ENCODE measurements around the gene CBX3.
A peak's percentile ranks its signal among the peaks of the same experiment; 100 is the strongest.

CBX3 gene

DNA sequence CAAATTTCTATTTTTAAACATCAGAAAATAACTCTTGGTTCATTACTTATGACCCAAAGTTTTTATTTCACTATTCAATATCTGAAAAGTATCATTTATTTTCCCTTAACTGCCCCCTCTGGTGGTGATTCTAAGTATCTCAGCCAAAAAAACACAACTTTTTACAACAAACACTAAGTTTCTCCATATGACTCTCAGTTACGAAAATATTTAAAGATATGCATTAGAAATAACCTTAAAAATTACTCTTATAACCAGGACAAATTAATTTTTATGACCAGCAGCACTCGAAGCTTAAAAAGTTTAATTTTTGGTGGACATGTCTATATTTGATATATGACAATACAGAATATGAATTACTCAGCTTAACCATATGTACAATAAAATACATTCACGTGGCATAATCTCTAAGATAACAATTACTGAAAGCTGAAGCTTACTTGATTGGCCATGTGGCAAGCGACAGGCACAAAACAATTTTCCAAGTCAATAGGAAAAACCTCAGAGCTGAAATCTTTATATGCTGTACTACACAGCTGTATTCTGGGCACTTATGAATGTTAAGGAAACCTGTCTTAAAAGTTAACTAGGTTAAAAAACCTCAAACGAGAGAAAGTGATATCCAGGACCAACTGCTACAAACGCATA lies 3.3 kb upstream of the CBX3 start:
- H3K9ac ChIP-seq (ENCODE audit: insufficient read length, low read depth), result peak overlapping the region; percentile 100
- DNase-seq (ENCODE audit: low read depth, low spot score), result no peak
- H3K36me3 ChIP-seq (ENCODE audit: insufficient read depth, insufficient read length, low read length), result peaks cover 74% of the 10 kb centered on the region
- TF ChIP-seq ZNF274 (IDR thresholded peaks at IDR 0.05; ENCODE audit: low read depth, low read length), result no peak
- no peak for TF ChIP-seq YY1 (IDR thresholded peaks at IDR 0.05; ENCODE audit: insufficient read depth, insufficient read length)
- TF ChIP-seq SUZ12 (IDR thresholded peaks at IDR 0.05; ENCODE audit: extremely low read depth, insufficient read depth, insufficient read length), result no peak
- peak overlapping the region; percentile 99 for H3K4me3 ChIP-seq (ENCODE audit: insufficient read length, low read depth)
- H3K9me3 ChIP-seq (ENCODE audit: insufficient read depth, low read length), result no peaks in the 10 kb centered on the region
- no peaks in the 10 kb centered on the region for H3K4me1 ChIP-seq (ENCODE audit: insufficient read depth, insufficient read length)
- no peaks in the 10 kb centered on the region for H3K27me3 ChIP-seq (ENCODE audit: insufficient read depth, insufficient read length)

DNA sequence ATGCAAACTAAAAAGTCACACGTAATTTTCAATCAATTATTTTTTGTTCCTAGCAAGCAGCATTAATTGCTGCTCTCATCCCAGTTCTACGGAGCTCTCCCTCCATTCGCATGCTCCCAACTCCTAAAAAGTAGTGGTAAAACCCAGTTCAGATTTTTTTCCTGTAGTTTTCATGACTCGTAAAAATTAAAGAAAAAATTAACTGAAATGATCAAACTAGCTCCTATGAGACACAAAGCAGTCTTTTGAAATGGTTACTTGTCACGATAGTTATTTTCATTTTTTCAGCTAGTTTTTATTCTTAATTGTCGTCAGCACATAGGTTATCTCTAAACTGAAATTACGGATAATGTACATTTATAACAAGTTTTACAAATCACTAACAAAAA lies 2.8 kb upstream of the CBX3 start:
- DNase-seq (ENCODE audit: low read depth, low spot score), result no peak
- Histone ChIP-seq H3K27me3 (ENCODE audit: insufficient read depth, insufficient read length) (no peaks in the 10 kb centered on the region), H3K9ac (ENCODE audit: insufficient read length, low read depth) (peak overlapping the region; percentile 100), H3K36me3 (ENCODE audit: insufficient read depth, insufficient read length, low read length) (peaks cover 74% of the 10 kb centered on the region), H3K9me3 (ENCODE audit: insufficient read depth, low read length) (no peaks in the 10 kb centered on the region), H3K4me1 (ENCODE audit: insufficient read depth, insufficient read length) (no peaks in the 10 kb centered on the region), H3K4me3 (ENCODE audit: insufficient read length, low read depth) (peak overlapping the region; percentile 99)
- no peak for TF ChIP-seq ZNF274 (IDR thresholded peaks at IDR 0.05; ENCODE audit: low read depth, low read length)
- no peak for TF ChIP-seq YY1 (IDR thresholded peaks at IDR 0.05; ENCODE audit: insufficient read depth, insufficient read length)

DNA sequence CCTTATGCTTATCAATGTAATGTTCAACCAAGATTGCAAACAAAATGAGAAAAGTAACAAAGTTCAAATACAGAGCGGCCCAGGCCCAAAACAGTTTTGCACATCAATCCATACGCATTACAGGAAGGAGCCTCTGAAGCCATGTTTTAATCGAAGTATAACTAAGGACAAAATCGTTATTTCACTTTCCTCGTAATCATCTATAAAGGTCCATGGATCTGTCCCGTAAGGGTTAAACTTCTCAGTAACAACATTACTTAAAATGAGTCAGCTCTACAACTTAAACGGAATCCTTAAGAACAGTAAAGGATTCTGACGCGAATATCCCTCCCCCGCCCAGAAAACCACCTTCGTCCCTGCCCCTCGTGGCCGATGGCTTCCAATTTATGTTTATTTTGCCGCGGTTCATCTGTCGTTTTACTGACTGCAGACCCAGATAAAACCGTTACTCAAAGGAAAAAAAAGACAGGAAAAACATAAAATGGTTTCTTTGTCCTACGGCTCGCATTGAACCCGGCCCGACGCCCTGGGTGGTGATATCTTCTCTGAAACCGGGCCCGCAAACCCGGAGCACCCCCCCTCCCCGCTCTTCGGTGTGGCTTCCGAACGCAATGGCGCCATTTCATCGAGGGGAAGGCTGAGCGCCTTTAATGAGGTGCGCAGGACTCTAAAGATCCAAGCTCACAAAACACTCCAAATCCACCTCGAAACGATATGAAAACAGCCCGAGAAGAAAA lies 2.1 kb upstream of the CBX3 start:
- DNase-seq (ENCODE audit: low read depth, low spot score), result no peak
- Histone ChIP-seq H3K27me3 (ENCODE audit: insufficient read depth, insufficient read length) (no peaks in the 10 kb centered on the region), H3K4me3 (ENCODE audit: insufficient read length, low read depth) (peak overlapping the region; percentile 99), H3K9me3 (ENCODE audit: insufficient read depth, low read length) (no peaks in the 10 kb centered on the region), H3K4me1 (ENCODE audit: insufficient read depth, insufficient read length) (no peaks in the 10 kb centered on the region), H3K36me3 (ENCODE audit: insufficient read depth, insufficient read length, low read length) (peaks cover 72% of the 10 kb centered on the region), H3K9ac (ENCODE audit: insufficient read length, low read depth) (peak overlapping the region; percentile 100)
- TF ChIP-seq SUZ12 (IDR thresholded peaks at IDR 0.05; ENCODE audit: extremely low read depth, insufficient read depth, insufficient read length) (no peak), ZNF274 (IDR thresholded peaks at IDR 0.05; ENCODE audit: low read depth, low read length) (no peak), YY1 (IDR thresholded peaks at IDR 0.05; ENCODE audit: insufficient read depth, insufficient read length) (no peak)

DNA sequence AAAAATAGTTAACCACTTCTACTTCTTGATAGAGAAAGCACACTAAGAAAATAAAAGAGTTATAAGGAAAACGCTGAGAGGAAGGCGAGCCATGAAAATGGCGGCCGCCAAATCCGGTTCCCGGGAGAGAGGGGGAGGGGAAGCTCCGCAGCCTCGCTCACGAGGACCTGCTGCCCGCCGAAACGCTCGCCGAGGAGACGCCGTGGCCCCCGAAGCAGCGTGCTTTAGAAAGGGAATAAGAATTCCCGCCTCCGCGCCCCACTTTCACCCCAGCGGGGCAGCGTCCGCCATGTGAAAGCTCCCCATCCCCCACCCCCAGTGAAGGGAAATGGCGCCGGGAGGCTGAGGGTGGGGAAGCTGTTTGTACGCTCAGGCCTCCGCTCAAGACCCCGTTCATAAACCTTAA lies 1.5 kb upstream of the CBX3 start:
- Histone ChIP-seq H3K9ac (ENCODE audit: insufficient read length, low read depth) (peak overlapping the region; percentile 100), H3K27me3 (ENCODE audit: insufficient read depth, insufficient read length) (no peaks in the 10 kb centered on the region), H3K4me3 (ENCODE audit: insufficient read length, low read depth) (peak overlapping the region; percentile 99), H3K4me1 (ENCODE audit: insufficient read depth, insufficient read length) (no peaks in the 10 kb centered on the region), H3K9me3 (ENCODE audit: insufficient read depth, low read length) (no peaks in the 10 kb centered on the region), H3K36me3 (ENCODE audit: insufficient read depth, insufficient read length, low read length) (peaks cover 71% of the 10 kb centered on the region)
- peak; percentile 69 for TF ChIP-seq YY1 (IDR thresholded peaks at IDR 0.05; ENCODE audit: insufficient read depth, insufficient read length)
- TF ChIP-seq SUZ12 (IDR thresholded peaks at IDR 0.05; ENCODE audit: extremely low read depth, insufficient read depth, insufficient read length), result no peak
- no peak for DNase-seq (ENCODE audit: low read depth, low spot score)

DNA sequence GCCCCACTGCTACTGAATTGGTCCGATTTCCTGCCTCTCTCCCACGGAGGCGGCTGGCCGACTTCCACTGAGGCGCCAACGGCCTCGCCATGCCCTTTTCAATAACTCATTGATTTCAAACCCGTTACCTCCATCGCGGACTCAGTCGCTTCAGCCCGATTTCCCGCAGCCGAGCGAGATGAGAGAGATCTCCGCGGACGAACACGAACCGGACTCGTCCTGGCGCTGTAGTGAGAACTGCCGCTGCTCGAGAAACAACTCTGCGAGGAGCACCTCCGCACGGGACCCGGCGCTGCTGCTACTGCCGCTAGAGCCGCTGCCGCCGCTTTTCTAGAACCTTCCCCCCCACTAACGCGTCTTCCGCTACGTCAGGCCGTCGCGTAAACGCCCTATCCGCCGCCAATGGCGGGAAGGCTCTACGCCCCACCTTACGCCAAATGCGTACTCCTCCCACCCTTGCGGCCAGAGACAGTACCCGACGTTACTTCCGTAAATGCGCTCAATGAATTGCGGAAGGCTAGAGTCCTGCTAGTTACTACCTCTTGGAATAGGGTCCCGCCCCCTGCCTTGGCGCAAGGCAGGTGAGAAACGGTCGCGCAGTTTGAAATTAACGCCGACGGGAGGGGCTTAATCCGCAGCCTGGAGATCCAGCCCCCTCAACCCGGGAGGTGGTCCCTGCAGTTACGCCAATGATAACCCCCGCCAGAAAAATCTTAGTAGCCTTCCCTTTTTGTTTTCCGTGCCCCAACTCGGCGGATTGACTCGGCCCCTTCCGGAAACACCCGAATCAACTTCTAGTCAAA lies 900 bp upstream of the CBX3 start, which contains the start of gene HNRNPA2B1:
Gene HNRNPA2B1 (minus strand): TSS at position 303 of the 803 bp plus-strand sequence. CDS start 169 bp downstream, at position 134.
- Histone ChIP-seq H3K36me3 (ENCODE audit: insufficient read depth, insufficient read length, low read length) (peaks cover 68% of the 10 kb centered on the region), H3K9me3 (ENCODE audit: insufficient read depth, low read length) (no peaks in the 10 kb centered on the region), H3K4me3 (ENCODE audit: insufficient read length, low read depth) (peak within 1 kb of the TSS; percentile 99), H3K4me1 (ENCODE audit: insufficient read depth, insufficient read length) (peaks cover 3% of the 10 kb centered on the region), H3K27me3 (ENCODE audit: insufficient read depth, insufficient read length) (no peaks in the 10 kb centered on the region), H3K9ac (ENCODE audit: insufficient read length, low read depth) (peak within 1 kb of the TSS; percentile 100)
- no peak for TF ChIP-seq YY1 (IDR thresholded peaks at IDR 0.05; ENCODE audit: insufficient read depth, insufficient read length)
- TF ChIP-seq SUZ12 (IDR thresholded peaks at IDR 0.05; ENCODE audit: extremely low read depth, insufficient read depth, insufficient read length), result no peak
- TF ChIP-seq ZNF274 (IDR thresholded peaks at IDR 0.05; ENCODE audit: low read depth, low read length), result no peak
- DNase-seq (ENCODE audit: low read depth, low spot score), result peak; percentile 98

DNA sequence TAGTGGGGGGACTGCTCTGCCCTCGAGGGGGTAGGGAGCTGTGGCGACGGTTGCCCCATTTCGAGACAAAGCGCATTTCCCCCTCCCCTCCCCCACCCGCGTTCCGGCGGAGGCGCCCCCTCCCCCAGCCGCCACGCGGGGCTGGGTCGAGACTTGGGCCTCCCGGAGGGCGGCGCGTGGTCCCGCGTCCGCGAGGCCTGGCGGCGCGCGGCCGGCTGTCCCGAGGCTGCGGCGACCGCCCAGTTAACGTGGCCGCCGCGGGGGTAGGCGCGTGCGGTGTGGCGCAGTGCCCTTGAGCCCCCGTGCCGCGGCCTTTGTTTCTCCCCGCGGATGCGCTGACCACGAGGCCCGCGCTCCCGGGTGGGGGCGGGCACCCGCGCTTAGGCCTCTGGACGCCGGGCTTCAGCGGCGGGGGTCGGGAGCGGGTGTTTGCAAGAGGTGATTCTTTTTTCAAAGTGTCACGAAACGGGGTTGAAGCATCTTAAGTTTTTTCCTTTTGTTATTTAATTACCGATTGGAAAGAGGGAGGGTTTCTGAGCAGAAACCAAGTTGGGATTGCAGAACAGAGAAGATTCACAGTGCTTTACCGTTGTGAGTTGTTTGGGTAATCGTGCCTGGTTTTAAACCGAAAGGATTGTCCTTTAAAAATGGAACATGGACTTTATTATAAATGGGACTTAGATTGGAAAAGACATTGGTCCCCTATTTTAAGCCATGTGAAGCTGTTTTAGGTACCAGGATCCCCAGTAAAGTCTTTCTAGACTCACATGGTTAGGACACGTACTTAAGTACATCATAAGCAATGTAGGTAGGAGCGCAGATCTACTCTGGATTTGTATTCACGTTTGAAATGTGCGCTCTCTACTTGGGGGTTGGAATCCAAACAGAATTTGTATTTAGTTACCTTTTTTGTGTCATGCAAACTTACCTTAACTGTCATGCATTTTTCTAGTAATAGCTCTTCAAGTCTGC lies 760 bp downstream of the CBX3 start:
- peaks cover 3% of the 10 kb centered on the region for H3K4me1 ChIP-seq (ENCODE audit: insufficient read depth, insufficient read length)
- peak overlapping the region; percentile 98 for H3K9ac ChIP-seq (ENCODE audit: insufficient read length, low read depth)
- peaks cover 68% of the 10 kb centered on the region for H3K36me3 ChIP-seq (ENCODE audit: insufficient read depth, insufficient read length, low read length)
- H3K27me3 ChIP-seq (ENCODE audit: insufficient read depth, insufficient read length), result no peaks in the 10 kb centered on the region
- TF ChIP-seq YY1 (IDR thresholded peaks at IDR 0.05; ENCODE audit: insufficient read depth, insufficient read length), result no peak
- TF ChIP-seq SUZ12 (IDR thresholded peaks at IDR 0.05; ENCODE audit: extremely low read depth, insufficient read depth, insufficient read length), result no peak
- no peak for TF ChIP-seq ZNF274 (IDR thresholded peaks at IDR 0.05; ENCODE audit: low read depth, low read length)
- DNase-seq (ENCODE audit: low read depth, low spot score), result no peak
- H3K9me3 ChIP-seq (ENCODE audit: insufficient read depth, low read length), result no peaks in the 10 kb centered on the region
- peak overlapping the region; percentile 99 for H3K4me3 ChIP-seq (ENCODE audit: insufficient read length, low read depth)

Data from NT2/D1 (cell line).